ENCODE measurements around the gene FBXO34. TPM values are rescaled to one million over a fixed set of nuclear protein-coding genes. Genes with fewer than 3 reads are reported as not detected.

The FBXO34 gene
- total RNA-seq, 4 donors from 2014 or later, result 60.0 to 88.5 (median 81.9) TPM

- peaks cover 27 to 35% of the 10 kb centered on the region in 2 donors for H3K4me1 ChIP-seq
- H3K27me3 ChIP-seq, result no peaks in the 10 kb centered on the region
- H3K4me3 ChIP-seq (replicated peaks in 1 of 3), result no peak overlapping the region
- H3K36me3 ChIP-seq, result peaks cover 18 to 22% of the 10 kb centered on the region in 2 donors
- H3K9me3 ChIP-seq, result no peaks in the 10 kb centered on the region
- TF ChIP-seq, protein P1, sequence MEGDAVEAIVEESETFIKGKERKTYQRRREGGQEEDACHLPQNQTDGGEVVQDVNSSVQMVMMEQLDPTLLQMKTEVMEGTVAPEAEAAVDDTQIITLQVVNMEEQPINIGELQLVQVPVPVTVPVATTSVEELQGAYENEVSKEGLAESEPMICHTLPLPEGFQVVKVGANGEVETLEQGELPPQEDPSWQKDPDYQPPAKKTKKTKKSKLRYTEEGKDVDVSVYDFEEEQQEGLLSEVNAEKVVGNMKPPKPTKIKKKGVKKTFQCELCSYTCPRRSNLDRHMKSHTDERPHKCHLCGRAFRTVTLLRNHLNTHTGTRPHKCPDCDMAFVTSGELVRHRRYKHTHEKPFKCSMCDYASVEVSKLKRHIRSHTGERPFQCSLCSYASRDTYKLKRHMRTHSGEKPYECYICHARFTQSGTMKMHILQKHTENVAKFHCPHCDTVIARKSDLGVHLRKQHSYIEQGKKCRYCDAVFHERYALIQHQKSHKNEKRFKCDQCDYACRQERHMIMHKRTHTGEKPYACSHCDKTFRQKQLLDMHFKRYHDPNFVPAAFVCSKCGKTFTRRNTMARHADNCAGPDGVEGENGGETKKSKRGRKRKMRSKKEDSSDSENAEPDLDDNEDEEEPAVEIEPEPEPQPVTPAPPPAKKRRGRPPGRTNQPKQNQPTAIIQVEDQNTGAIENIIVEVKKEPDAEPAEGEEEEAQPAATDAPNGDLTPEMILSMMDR (IDR thresholded peaks at IDR 0.05), result no peak
- no peak for TF ChIP-seq POLR2A (IDR thresholded peaks at IDR 0.05)
- peak overlapping the region; percentile 57 to 92 (median 79) for H3K27ac ChIP-seq
- peak in 1 of 2 donors; percentile 5 for DNase-seq
- intact Hi-C loops (cut with DNase I), result no loop called here
- WGBS, 2 donors, result 86% methylated on average over 5 of the region's 5 CpGs
Measured at GRCh38 chr14:55383541-55384140, 112.4 kb downstream of the FBXO34 start.

GRCh38 chr14:55384536-55384935 is 113.3 kb downstream of the FBXO34 start:
- WGBS, 2 donors, result 86 to 92% methylated on average over 3 of the region's 3 CpGs
- Histone ChIP-seq H3K27me3 (no peaks in the 10 kb centered on the region), H3K4me3 (replicated peaks in 1 of 3) (no peak overlapping the region), H3K9me3 (no peaks in the 10 kb centered on the region), H3K27ac (peak overlapping the region in 1 of 3 donors; percentile 92), H3K36me3 (peaks cover 14 to 18% of the 10 kb centered on the region in 2 donors), H3K4me1 (peaks cover 27 to 35% of the 10 kb centered on the region in 2 donors)
- no peak for DNase-seq
- intact Hi-C loops (cut with DNase I), result no loop called here
- TF ChIP-seq, protein P1 (IDR thresholded peaks at IDR 0.05), result no peak
- no peak for TF ChIP-seq POLR2A (IDR thresholded peaks at IDR 0.05)

DNA sequence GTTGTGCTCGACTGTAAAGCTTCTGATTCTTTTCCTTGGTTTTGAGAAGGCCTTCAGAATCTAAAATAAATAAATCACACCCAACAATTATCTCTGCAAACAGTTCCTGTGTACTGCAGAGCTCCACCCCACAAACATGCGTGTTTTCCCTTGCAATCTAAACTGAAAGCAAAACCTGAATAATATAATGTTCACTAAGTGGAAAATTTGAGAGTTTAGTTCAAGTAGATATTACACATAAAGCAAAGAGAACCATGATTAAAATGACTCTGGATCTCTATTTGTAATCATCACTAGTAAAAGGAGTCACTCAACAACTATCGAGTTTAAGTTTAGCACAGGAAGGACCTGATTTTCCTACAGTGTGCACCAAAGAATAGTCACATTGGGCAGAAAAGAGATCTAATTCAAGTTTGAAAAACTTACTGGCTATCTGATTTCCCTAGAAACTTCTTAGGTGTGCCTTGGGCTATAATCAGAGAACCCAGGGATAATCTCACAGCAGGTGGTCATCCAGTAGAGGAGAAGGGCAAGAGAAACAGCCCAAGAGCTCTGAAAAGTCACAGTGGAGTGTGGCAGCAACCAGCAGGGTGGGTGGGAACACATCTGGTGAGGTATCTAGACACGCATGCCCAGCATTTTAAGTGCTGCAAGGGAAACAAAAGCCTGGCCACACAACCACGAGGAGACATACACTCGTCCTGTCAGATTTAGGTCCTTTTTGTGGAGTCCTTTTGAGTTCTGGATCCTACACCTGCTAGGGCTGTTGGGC is 115.0 kb downstream of the FBXO34 start:
- Histone ChIP-seq H3K9me3 (no peaks in the 10 kb centered on the region), H3K36me3 (peaks cover 0 to 9% of the 10 kb centered on the region in 2 donors), H3K27me3 (no peaks in the 10 kb centered on the region), H3K4me1 (peaks cover 27 to 35% of the 10 kb centered on the region in 2 donors), H3K27ac (peak overlapping the region; percentile 17 to 73 (median 45)), H3K4me3 (replicated peaks in 1 of 3) (no peak overlapping the region)
- intact Hi-C loops (cut with DNase I), result no loop called here
- DNase-seq, result peak; percentile 54 to 64
- no peak for TF ChIP-seq POLR2A (IDR thresholded peaks at IDR 0.05)
- TF ChIP-seq, protein P1 (IDR thresholded peaks at IDR 0.05), result no peak
- WGBS, 2 donors, result 60 to 61% methylated on average over 6 of the region's 6 CpGs

DNA sequence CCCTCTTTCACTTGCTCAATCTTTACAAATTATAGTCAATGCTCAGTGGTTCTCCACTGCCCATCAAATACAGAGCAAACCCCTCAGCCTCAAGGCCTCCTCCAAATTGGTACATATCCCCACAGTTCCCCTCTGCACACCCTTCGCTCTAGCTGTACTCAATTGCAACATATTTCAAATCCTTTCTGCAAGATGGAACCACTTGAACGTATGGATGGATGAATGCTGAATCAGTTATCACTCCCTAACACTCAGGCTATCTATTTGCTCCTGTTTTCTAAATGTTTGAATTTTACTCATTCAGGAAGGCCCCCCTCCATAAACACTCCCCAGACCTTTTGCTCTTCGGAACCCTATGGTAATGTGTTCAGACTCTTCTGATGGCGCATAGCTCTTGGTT is 115.9 kb downstream of the FBXO34 start:
- TF ChIP-seq, protein P1 (IDR thresholded peaks at IDR 0.05), result no peak
- no peak for TF ChIP-seq POLR2A (IDR thresholded peaks at IDR 0.05)
- Histone ChIP-seq H3K36me3 (peaks cover 0 to 9% of the 10 kb centered on the region in 2 donors), H3K27me3 (no peaks in the 10 kb centered on the region), H3K27ac (peak overlapping the region in 2 of 3 donors; percentile 45 to 73), H3K9me3 (no peaks in the 10 kb centered on the region), H3K4me3 (replicated peaks in 1 of 3) (no peak overlapping the region), H3K4me1 (peaks cover 24 to 31% of the 10 kb centered on the region in 2 donors)
- no peak for DNase-seq
- intact Hi-C loops (cut with DNase I), result no loop called here
- WGBS, 2 donors, result 97 to 98% methylated on average over 4 of the region's 4 CpGs

DNA sequence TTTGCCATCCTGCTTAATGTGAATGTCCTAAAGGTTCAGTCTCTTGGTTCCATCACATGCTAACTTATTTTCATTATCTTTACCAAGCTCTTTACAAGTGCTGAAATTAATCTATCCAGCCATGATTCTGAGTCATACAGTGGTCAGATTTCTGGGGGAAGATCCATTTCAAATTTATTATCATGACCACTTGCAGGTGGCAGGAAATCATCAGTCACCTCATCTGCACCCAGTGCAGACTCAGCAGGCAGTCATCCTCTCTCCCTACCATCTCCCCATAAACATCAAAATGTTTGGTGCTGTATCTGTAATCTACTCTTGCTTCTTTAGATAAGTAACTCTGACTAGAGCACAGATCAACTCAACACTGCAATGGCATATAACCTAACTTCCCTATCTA is 116.9 kb downstream of the FBXO34 start:
- Histone ChIP-seq H3K36me3 (peaks cover 0 to 9% of the 10 kb centered on the region in 2 donors), H3K27me3 (no peaks in the 10 kb centered on the region), H3K9me3 (no peaks in the 10 kb centered on the region), H3K27ac (no peak overlapping the region), H3K4me3 (replicated peaks in 1 of 3) (no peak overlapping the region), H3K4me1 (peaks cover 18 to 25% of the 10 kb centered on the region in 2 donors)
- intact Hi-C loops (cut with DNase I), result no loop called here
- no peak for DNase-seq
- TF ChIP-seq, protein P1 (IDR thresholded peaks at IDR 0.05), result no peak
- TF ChIP-seq POLR2A (IDR thresholded peaks at IDR 0.05), result no peak

Measured in thyroid gland (tissue), 4 donors.